ENCODE measurements around the gene UST. TPM values are rescaled to one million over a fixed set of nuclear protein-coding genes. Genes with fewer than 3 reads are reported as not detected.

Gene UST
- total and polyA plus RNA-seq, 9 of the 15 experiments (the other 6 are each of a cell fraction or from before 2014, with no cell fraction given), result 0.04 to 0.10 TPM; not detected in 7

DNA sequence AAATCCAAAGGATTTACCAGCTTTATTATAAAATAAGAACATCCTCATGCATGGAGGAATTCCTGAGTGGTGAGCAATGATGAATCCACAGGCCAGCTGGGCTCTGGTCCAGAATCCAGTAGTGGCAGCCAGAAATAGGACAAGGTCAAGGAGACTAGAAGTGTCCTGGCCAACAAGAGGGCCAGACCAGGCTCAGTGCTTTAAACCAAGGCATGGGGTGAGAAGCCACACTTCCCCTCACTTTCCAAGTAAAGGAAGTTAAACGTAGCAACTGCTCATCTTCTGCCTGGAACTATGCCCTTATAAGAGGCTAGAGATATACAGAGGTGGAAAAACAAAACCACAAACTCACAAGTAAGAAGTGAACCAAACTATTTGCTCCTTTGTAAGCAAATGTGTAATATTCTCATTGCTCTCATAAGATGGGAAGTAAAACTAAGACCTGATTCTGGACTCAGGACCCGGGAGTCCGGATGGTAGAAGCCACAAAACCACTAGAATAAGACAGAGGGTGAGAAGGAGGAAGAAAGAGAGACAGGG lies 253.2 kb downstream of the UST start (continued):
- TF ChIP-seq TCF7L2 (IDR thresholded peaks at IDR 0.05; ENCODE audit: low read depth, low read length), result no peak

DNA sequence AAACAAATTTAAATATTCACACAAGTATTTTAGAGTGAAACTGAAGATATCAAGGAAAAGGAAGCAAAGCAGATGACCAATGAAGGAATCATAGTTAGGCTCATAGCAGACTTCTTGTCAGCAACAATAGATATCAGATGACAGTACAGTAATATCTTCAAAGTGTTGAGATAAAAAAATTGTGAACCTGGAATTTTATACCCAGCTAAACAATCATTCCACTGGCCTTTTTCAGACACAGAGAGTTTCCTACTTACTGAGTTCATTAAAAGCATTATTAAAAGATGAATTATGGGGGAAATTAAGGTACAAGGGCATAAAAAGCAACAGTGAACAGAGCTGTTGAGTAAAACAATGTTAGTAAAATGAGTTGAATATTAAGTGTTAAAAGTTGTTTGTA lies 254.6 kb downstream of the UST start:
- Histone ChIP-seq H3K27ac (ENCODE audit: extremely low read depth, low read depth, low read length) (no peak overlapping the region), H3K79me2 (ENCODE audit: control insufficient read depth, insufficient read depth, low read length) (no peaks in the 10 kb centered on the region), H4K20me1 (replicated peaks; ENCODE audit: control insufficient read depth, insufficient read depth, low read length) (no peaks in the 10 kb centered on the region), H3K4me2 (ENCODE audit: insufficient read depth, low read length) (no peak overlapping the region), H3K36me3 (ENCODE audit: control insufficient read depth, insufficient read depth, low read length) (no peaks in the 10 kb centered on the region), H3K27me3 (ENCODE audit: control insufficient read depth in 2 of 2, insufficient read depth in 2 of 2, low read length in 2 of 2) (no peaks in the 10 kb centered on the region), H3K9me3 (replicated peaks; ENCODE audit: control insufficient read depth, insufficient read depth, low read depth, low read length) (no peaks in the 10 kb centered on the region), H3K9ac (ENCODE audit: insufficient read depth in 1 of 2, low read depth in 2 of 2, low read length in 2 of 2) (no peak overlapping the region), H2AFZ (ENCODE audit: low read depth, low read length) (no peak overlapping the region), H3K4me1 (replicated peaks in 1 of 2; ENCODE audit: control insufficient read depth in 2 of 2, insufficient read depth in 2 of 2, low read length in 2 of 2) (no peaks in the 10 kb centered on the region), H3K4me3 (no peak overlapping the region), H3K9me1 (ENCODE audit: control insufficient read depth, insufficient read depth, low read length) (no peaks in the 10 kb centered on the region)
- no peak for ATAC-seq
- no peak for DNase-seq (ENCODE audit: extremely low read depth in 1 of 4, low spot score in 3 of 4)
- BruUV-seq (replicated peaks), result no TSS peak
- intact Hi-C loops (cut with micrococcal nuclease), result no loop called here
- CTCF ChIA-PET (ENCODE audit: low intra/inter-chr PET ratio), result no interaction called here
- FAIRE-seq, result peak; percentile 35
- in situ Hi-C loops (cut with MboI), result no loop called here
- POLR2A ChIA-PET, result no interaction called here
- TF ChIP-seq CTBP1 (IDR thresholded peaks at IDR 0.05; ENCODE audit: borderline replicate concordance) (no peak), ZNF780A (CRISPR knock-in tag; IDR thresholded peaks at IDR 0.05) (no peak), TRIM28 (IDR thresholded peaks at IDR 0.05) (0 out of 2 replicates have a peak, but pooled peaks have one; percentile 35), TRIM24 (IDR thresholded peaks at IDR 0.05) (no peak), ZFP1 (CRISPR knock-in tag; IDR thresholded peaks at IDR 0.05) (peak; percentile 96), ADNP (tag; IDR thresholded peaks at IDR 0.05) (no peak)
- TF ChIP-seq, protein P1, sequence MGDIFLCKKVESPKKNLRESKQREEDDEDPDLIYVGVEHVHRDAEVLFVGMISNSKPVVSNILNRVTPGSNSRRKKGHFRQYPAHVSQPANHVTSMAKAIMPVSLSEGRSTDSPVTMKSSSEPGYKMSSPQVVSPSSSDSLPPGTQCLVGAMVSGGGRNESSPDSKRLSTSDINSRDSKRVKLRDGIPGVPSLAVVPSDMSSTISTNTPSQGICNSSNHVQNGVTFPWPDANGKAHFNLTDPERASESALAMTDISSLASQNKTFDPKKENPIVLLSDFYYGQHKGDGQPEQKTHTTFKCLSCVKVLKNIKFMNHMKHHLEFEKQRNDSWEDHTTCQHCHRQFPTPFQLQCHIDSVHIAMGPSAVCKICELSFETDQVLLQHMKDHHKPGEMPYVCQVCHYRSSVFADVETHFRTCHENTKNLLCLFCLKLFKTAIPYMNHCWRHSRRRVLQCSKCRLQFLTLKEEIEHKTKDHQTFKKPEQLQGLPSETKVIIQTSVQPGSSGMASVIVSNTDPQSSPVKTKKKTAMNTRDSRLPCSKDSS (IDR thresholded peaks at IDR 0.05; ENCODE audit: low read depth, partially characterized antibody), result no peak
- TF ChIP-seq, protein P2, sequence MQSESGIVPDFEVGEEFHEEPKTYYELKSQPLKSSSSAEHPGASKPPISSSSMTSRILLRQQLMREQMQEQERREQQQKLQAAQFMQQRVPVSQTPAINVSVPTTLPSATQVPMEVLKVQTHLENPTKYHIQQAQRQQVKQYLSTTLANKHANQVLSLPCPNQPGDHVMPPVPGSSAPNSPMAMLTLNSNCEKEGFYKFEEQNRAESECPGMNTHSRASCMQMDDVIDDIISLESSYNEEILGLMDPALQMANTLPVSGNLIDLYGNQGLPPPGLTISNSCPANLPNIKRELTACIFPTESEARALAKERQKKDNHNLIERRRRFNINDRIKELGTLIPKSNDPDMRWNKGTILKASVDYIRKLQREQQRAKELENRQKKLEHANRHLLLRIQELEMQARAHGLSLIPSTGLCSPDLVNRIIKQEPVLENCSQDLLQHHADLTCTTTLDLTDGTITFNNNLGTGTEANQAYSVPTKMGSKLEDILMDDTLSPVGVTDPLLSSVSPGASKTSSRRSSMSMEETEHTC (IDR thresholded peaks at IDR 0.05), result no peak
- TF ChIP-seq, protein P3, sequence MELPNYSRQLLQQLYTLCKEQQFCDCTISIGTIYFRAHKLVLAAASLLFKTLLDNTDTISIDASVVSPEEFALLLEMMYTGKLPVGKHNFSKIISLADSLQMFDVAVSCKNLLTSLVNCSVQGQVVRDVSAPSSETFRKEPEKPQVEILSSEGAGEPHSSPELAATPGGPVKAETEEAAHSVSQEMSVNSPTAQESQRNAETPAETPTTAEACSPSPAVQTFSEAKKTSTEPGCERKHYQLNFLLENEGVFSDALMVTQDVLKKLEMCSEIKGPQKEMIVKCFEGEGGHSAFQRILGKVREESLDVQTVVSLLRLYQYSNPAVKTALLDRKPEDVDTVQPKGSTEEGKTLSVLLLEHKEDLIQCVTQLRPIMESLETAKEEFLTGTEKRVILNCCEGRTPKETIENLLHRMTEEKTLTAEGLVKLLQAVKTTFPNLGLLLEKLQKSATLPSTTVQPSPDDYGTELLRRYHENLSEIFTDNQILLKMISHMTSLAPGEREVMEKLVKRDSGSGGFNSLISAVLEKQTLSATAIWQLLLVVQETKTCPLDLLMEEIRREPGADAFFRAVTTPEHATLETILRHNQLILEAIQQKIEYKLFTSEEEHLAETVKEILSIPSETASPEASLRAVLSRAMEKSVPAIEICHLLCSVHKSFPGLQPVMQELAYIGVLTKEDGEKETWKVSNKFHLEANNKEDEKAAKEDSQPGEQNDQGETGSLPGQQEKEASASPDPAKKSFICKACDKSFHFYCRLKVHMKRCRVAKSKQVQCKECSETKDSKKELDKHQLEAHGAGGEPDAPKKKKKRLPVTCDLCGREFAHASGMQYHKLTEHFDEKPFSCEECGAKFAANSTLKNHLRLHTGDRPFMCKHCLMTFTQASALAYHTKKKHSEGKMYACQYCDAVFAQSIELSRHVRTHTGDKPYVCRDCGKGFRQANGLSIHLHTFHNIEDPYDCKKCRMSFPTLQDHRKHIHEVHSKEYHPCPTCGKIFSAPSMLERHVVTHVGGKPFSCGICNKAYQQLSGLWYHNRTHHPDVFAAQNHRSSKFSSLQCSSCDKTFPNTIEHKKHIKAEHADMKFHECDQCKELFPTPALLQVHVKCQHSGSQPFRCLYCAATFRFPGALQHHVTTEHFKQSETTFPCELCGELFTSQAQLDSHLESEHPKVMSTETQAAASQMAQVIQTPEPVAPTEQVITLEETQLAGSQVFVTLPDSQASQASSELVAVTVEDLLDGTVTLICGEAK (IDR thresholded peaks at IDR 0.05), result no peak
- TF ChIP-seq, protein P3 (CRISPR knock-in tag; IDR thresholded peaks at IDR 0.05), result no peak
